GM19397 (cell line): ENCODE measurements around the gene WT1.

ENCODE experiments used
- ATAC-seq: cut with Tn5 transposase; IDR thresholded peaks from one replicate; pipeline ENCODE4 v1.9.1; 2021; ENCODE audit warnings: mild to moderate bottlenecking, moderate library complexity; ENCODE audit not compliant: unreplicated experiment

The WT1 gene

GRCh38 chr11:32438866-32439489 is 3.6 kb upstream of the WT1 start:
- no peak for ATAC-seq

- ATAC-seq, result no peak
These were observed 3.1 kb upstream of the WT1 start for GRCh38 chr11:32438346-32438865.

- no peak for ATAC-seq
These were observed 2.4 kb upstream of the WT1 start for GRCh38 chr11:32437495-32438345.

- ATAC-seq, result no peak
These were observed 1.6 kb upstream of the WT1 start for GRCh38 chr11:32436751-32437494.

GRCh38 chr11:32435942-32436750 is 807 bp upstream of the WT1 start:
- no peak for ATAC-seq

- no peak for ATAC-seq
These were observed 223 bp downstream of the WT1 start for GRCh38 chr11:32435152-32435480.

- ATAC-seq, result no peak
These were observed 785 bp downstream of the WT1 start for GRCh38 chr11:32434356-32435151.

- ATAC-seq, result no peak
These were observed 1.4 kb downstream of the WT1 start for GRCh38 chr11:32433914-32434355.

GRCh38 chr11:32433101-32433913 is 2.0 kb downstream of the WT1 start:
- ATAC-seq, result no peak

- ATAC-seq, result no peak
These were observed 2.8 kb downstream of the WT1 start for GRCh38 chr11:32432565-32432964.

- ATAC-seq, result no peak
These were observed 4.6 kb downstream of the WT1 start for GRCh38 chr11:32430568-32431381.

GRCh38 chr11:32429477-32429876 is 5.9 kb downstream of the WT1 start:
- no peak for ATAC-seq

- ATAC-seq, result no peak
These were observed 6.6 kb downstream of the WT1 start for GRCh38 chr11:32428665-32429303.

- no peak for ATAC-seq
These were observed 7.2 kb downstream of the WT1 start for GRCh38 chr11:32427935-32428664.

- no peak for ATAC-seq
These were observed 7.8 kb downstream of the WT1 start for GRCh38 chr11:32427616-32427934.

- no peak for ATAC-seq
These were observed 8.3 kb downstream of the WT1 start for GRCh38 chr11:32426819-32427615.
